Hepatocyte (in vitro differentiated cells): ENCODE data around the gene GALNTL6. TPM values are rescaled to one million over a fixed set of nuclear protein-coding genes. Genes with fewer than 3 reads are reported as not detected.
A peak's percentile ranks its signal among the peaks of the same experiment; 100 is the strongest.

Experiments used
- DNase-seq: peaks from one replicate; pipeline ENCODE4 v3.0.0-alpha.2; 2016; ENCODE audit warnings: low spot score
- H2AFZ ChIP-seq: fragments of 200-600 bp; sonication (generic); 2 replicates; pipeline ENCODE4 v1.6.0; 2016; ENCODE audit warnings: antibody characterized with exemption, mild to moderate bottlenecking
- H3K27ac ChIP-seq: fragments of 200-600 bp; sonication (generic); 2 replicates; pipeline ENCODE4 v1.5.1; 2016; ENCODE audit warnings: mild to moderate bottlenecking
- H3K27me3 ChIP-seq: fragments of 200-600 bp; sonication (generic); 2 replicates; pipeline ENCODE4 v1.6.1; 2016
- H3K36me3 ChIP-seq: fragments of 200-600 bp; sonication (generic); replicated peaks from 2 replicates; pipeline ENCODE4 v1.5.1; 2016; ENCODE audit warnings: low read depth; ENCODE audit not compliant: insufficient read depth
- H3K4me1 ChIP-seq: fragments of 200-600 bp; sonication (generic); 2 replicates; pipeline ENCODE4 v1.5.1; 2016; ENCODE audit warnings: mild to moderate bottlenecking, moderate library complexity; ENCODE audit not compliant: insufficient read depth
- H3K4me2 ChIP-seq: fragments of 200-600 bp; sonication (generic); 2 replicates; pipeline ENCODE4 v1.6.0; 2016
- H3K4me3 ChIP-seq: fragments of 200-600 bp; sonication (generic); 2 replicates; pipeline ENCODE4 v1.5.1; 2016; ENCODE audit warnings: mild to moderate bottlenecking
- H3K79me2 ChIP-seq: fragments of 200-600 bp; sonication (generic); 2 replicates; pipeline ENCODE4 v1.6.0; 2017; ENCODE audit warnings: mild to moderate bottlenecking
- H3K9me2 ChIP-seq: fragments of 200-600 bp; sonication (generic); replicated peaks from 2 replicates; pipeline ENCODE4 v1.6.0; 2017; ENCODE audit warnings: mild to moderate bottlenecking; ENCODE audit not compliant: insufficient read depth
- H3K9me3 ChIP-seq: fragments of 200-600 bp; sonication (generic); 2 replicates; pipeline ENCODE4 v1.5.1; 2016; ENCODE audit warnings: low read depth, mild to moderate bottlenecking
- H4K20me1 ChIP-seq: fragments of 200-600 bp; sonication (generic); 2 replicates; pipeline ENCODE4 v1.6.0; 2016; ENCODE audit warnings: mild to moderate bottlenecking; ENCODE audit not compliant: insufficient read depth, poor library complexity, severe bottlenecking
- CTCF ChIP-seq: fragments of 200-600 bp; sonication (generic); IDR thresholded peaks from 2 replicates; pipeline ENCODE4 v1.5.1; 2016; ENCODE audit warnings: antibody characterized with exemption, mild to moderate bottlenecking; ENCODE audit not compliant: poor library complexity
- EZH2 ChIP-seq: fragments of 200-600 bp; sonication (generic); IDR thresholded peaks from 2 replicates; pipeline ENCODE4 v1.6.1; 2016; ENCODE audit warnings: antibody characterized with exemption, mild to moderate bottlenecking, borderline replicate concordance
- EZH2phosphoT487 ChIP-seq: fragments of 200-600 bp; sonication (generic); IDR thresholded peaks from one replicate; pipeline ENCODE4 v1.6.1; 2018; ENCODE audit warnings: antibody characterized with exemption, mild to moderate bottlenecking, low read depth, moderate library complexity; ENCODE audit not compliant: unreplicated experiment, severe bottlenecking
- WGBS: methylation state at CpG from one replicate; pipeline ENCODE4 v1.1.6; 2016; ENCODE audit warnings: low lambda C conversion rate; ENCODE audit errors: missing lambda C conversion rate; 5-methylcytosine and 5-hydroxymethylcytosine counted together
- polyA plus RNA-seq: library from polyadenylated mRNA; unstranded; fragments of >200 nt; fragmentation: Nextera tagmentation; extraction: Ambion mirVana; gene quantifications from 2 replicates; pipeline ENCODE4 v1.2.1, GENCODE V29; 2016
- total RNA-seq: library from RNA; depleted of rRNA; stranded (reverse); fragments of >200 nt; gene quantifications from 2 replicates; pipeline ENCODE4 v1.2.3, GENCODE V29; 2014

The GALNTL6 gene
- total and polyA plus RNA-seq, 2 experiments from 2014 or later, result 0.53 to 0.74 TPM

GRCh38 chr4:172995704-172996103 lies 1182.5 kb downstream of the GALNTL6 start:
- Histone ChIP-seq H3K9me2 (no peaks in the 10 kb centered on the region), H4K20me1 (no peaks in the 10 kb centered on the region), H3K4me3 (no peak overlapping the region), H2AFZ (no peak overlapping the region), H3K27me3 (no peaks in the 10 kb centered on the region), H3K4me1 (peaks cover 20% of the 10 kb centered on the region), H3K4me2 (no peak overlapping the region), H3K36me3 (no peaks in the 10 kb centered on the region), H3K9me3 (no peaks in the 10 kb centered on the region), H3K27ac (no peak overlapping the region), H3K79me2 (no peaks in the 10 kb centered on the region)
- 96% methylated on average over 1 of the region's 1 CpG for WGBS
- no peak for TF ChIP-seq EZH2
- TF ChIP-seq EZH2phosphoT487, result no peak
- TF ChIP-seq CTCF, result no peak
- no peak for DNase-seq

DNA sequence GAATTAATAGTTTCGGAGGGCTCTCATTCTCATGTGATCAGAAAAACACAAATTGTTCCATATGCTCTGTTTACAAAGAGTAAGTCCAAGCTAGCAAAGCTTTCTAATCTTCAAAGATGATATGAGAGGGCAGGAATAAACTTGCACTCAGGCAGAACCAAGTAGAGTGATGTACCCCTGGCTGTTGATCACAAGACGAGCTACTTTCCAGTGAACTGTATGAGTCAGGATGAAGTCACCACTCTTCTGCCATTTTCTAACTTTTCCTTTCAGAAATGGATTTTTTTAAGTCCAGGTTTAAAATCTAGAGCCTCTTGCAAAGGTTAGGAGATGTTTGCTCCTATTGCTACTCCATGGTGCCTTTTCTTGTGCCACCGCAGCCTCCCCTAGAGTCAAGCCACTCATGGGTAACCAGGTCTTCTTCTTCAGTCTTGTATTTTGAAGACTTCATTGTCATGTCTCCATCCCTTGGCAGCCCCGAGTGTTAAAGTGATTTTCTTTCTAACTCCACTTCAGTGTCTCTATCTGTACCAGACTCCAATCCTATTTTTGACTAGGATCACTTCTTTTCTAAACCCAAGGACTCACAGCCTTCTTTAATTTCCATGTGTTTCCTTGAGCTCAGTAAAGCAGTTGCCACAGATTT lies 1183.5 kb downstream of the GALNTL6 start:
- 79% methylated on average over 4 of the region's 4 CpGs for WGBS
- no peaks in the 10 kb centered on the region for H3K36me3 ChIP-seq
- no peaks in the 10 kb centered on the region for H3K9me3 ChIP-seq
- no peak overlapping the region for H3K4me2 ChIP-seq
- peak; percentile 51 for DNase-seq
- no peak overlapping the region for H2AFZ ChIP-seq
- H3K79me2 ChIP-seq, result no peaks in the 10 kb centered on the region
- no peaks in the 10 kb centered on the region for H3K9me2 ChIP-seq
- no peak for TF ChIP-seq EZH2phosphoT487
- TF ChIP-seq CTCF, result no peak
- no peak for TF ChIP-seq EZH2
- H3K27me3 ChIP-seq, result no peaks in the 10 kb centered on the region
- no peaks in the 10 kb centered on the region for H4K20me1 ChIP-seq
- no peak overlapping the region for H3K4me3 ChIP-seq
- peak overlapping the region; percentile 68 for H3K27ac ChIP-seq
- peaks cover 20% of the 10 kb centered on the region for H3K4me1 ChIP-seq

- no peaks in the 10 kb centered on the region for H3K79me2 ChIP-seq
- 95% methylated on average over 6 of the region's 6 CpGs for WGBS
- H3K4me3 ChIP-seq, result no peak overlapping the region
- no peak for TF ChIP-seq EZH2phosphoT487
- no peak for TF ChIP-seq EZH2
- TF ChIP-seq CTCF, result no peak
- H3K27ac ChIP-seq, result peak overlapping the region; percentile 68
- H3K4me1 ChIP-seq, result peaks cover 20% of the 10 kb centered on the region
- H3K9me2 ChIP-seq, result no peaks in the 10 kb centered on the region
- no peaks in the 10 kb centered on the region for H3K27me3 ChIP-seq
- H3K4me2 ChIP-seq, result no peak overlapping the region
- no peaks in the 10 kb centered on the region for H3K36me3 ChIP-seq
- H3K9me3 ChIP-seq, result no peaks in the 10 kb centered on the region
- no peak for DNase-seq
- no peaks in the 10 kb centered on the region for H4K20me1 ChIP-seq
- no peak overlapping the region for H2AFZ ChIP-seq
These were observed 1184.0 kb downstream of the GALNTL6 start for GRCh38 chr4:172997217-172997609.

- H3K79me2 ChIP-seq, result no peaks in the 10 kb centered on the region
- H3K4me2 ChIP-seq, result no peak overlapping the region
- peaks cover 16% of the 10 kb centered on the region for H3K4me1 ChIP-seq
- no peak for DNase-seq
- H3K9me3 ChIP-seq, result no peaks in the 10 kb centered on the region
- H3K27ac ChIP-seq, result no peak overlapping the region
- H3K4me3 ChIP-seq, result no peak overlapping the region
- H3K9me2 ChIP-seq, result no peaks in the 10 kb centered on the region
- no peaks in the 10 kb centered on the region for H4K20me1 ChIP-seq
- H3K36me3 ChIP-seq, result no peaks in the 10 kb centered on the region
- H3K27me3 ChIP-seq, result no peaks in the 10 kb centered on the region
- TF ChIP-seq EZH2 (no peak), EZH2phosphoT487 (no peak), CTCF (no peak)
- no peak overlapping the region for H2AFZ ChIP-seq
These were observed 1184.7 kb downstream of the GALNTL6 start for GRCh38 chr4:172997856-172998255.
